ENCODE data around the gene USP21. TPM values are rescaled to one million over a fixed set of nuclear protein-coding genes. Genes with fewer than 3 reads are reported as not detected.

USP21 gene
- total and polyA plus RNA-seq, 9 of the 15 experiments (the other 6 are each of a cell fraction or from before 2014, with no cell fraction given): 4.9 to 52.4 (median 21.6) TPM

GRCh38 chr1:161177112-161177935 is 18.0 kb downstream of the USP21 start, which contains the start of gene B4GALT3 (continued):
- TF ChIP-seq ATF3 (IDR thresholded peaks at IDR 0.05) (peak; percentile 31; the same call in 1 of the 2 replicates), ATF3 (CRISPR knock-in tag; conservative IDR thresholded peaks at IDR 0.05) (no peak), L3MBTL2 (IDR thresholded peaks at IDR 0.05) (peak; percentile 98), CHD7 (IDR thresholded peaks at IDR 0.05; ENCODE audit: low read depth, low read length) (no peak), HOXB6 (CRISPR knock-in tag; IDR thresholded peaks at IDR 0.05; ENCODE audit: borderline replicate concordance) (peak; percentile 61; the same call in 1 of the 2 replicates), CC2D1A (IDR thresholded peaks at IDR 0.05) (peak; percentile 75), ZNF668 (CRISPR knock-in tag; IDR thresholded peaks at IDR 0.05) (no peak), ZFX (CRISPR knock-in tag; IDR thresholded peaks at IDR 0.05) (peak; percentile 81), WHSC1 (IDR thresholded peaks at IDR 0.05; ENCODE audit: low read length) (no peak), ZNF134 (CRISPR knock-in tag; conservative IDR thresholded peaks at IDR 0.05) (peak; percentile 90), CHD2 (IDR thresholded peaks at IDR 0.05; ENCODE audit: low read depth, low read length) (no peak), ZNF175 (CRISPR knock-in tag; IDR thresholded peaks at IDR 0.05; ENCODE audit: low read depth) (peak; percentile 47; the same call in 1 of the 2 replicates), NFIC (IDR thresholded peaks at IDR 0.05) (peak; percentile 55), TSC22D4 (tag; IDR thresholded peaks at IDR 0.05) (no peak), ZNF274 (IDR thresholded peaks at IDR 0.05; ENCODE audit: borderline replicate concordance, low read depth, low read length) (no peak)
